GM21381 (cell line): ENCODE data around the gene SORCS1.

Experiments used
- ATAC-seq: cut with Tn5 transposase; IDR thresholded peaks from one replicate; pipeline ENCODE4 v1.9.1; 2021; ENCODE audit warnings: mild to moderate bottlenecking, moderate library complexity; ENCODE audit not compliant: unreplicated experiment

The SORCS1 gene

GRCh38 chr10:106997721-106998120 lies 166.8 kb downstream of the SORCS1 start:
- no peak for ATAC-seq

GRCh38 chr10:106996510-106996909 lies 168.0 kb downstream of the SORCS1 start:
- no peak for ATAC-seq

- no peak for ATAC-seq
Measured at GRCh38 chr10:106992055-106992454, 172.5 kb downstream of the SORCS1 start.

- ATAC-seq, result no peak
Measured at GRCh38 chr10:106991091-106991490, 173.4 kb downstream of the SORCS1 start.

GRCh38 chr10:106987362-106987761 lies 177.1 kb downstream of the SORCS1 start:
- no peak for ATAC-seq

GRCh38 chr10:106982268-106982667 lies 182.2 kb downstream of the SORCS1 start:
- ATAC-seq, result no peak

GRCh38 chr10:106981452-106982075 lies 182.9 kb downstream of the SORCS1 start:
- no peak for ATAC-seq

GRCh38 chr10:106980495-106981451 lies 183.7 kb downstream of the SORCS1 start:
- peak; percentile 93 for ATAC-seq

GRCh38 chr10:106978756-106979155 lies 185.8 kb downstream of the SORCS1 start:
- ATAC-seq, result no peak

- ATAC-seq, result no peak
Measured at GRCh38 chr10:106973716-106974115, 190.8 kb downstream of the SORCS1 start.

- no peak for ATAC-seq
Measured at GRCh38 chr10:106973288-106973687, 191.2 kb downstream of the SORCS1 start.

GRCh38 chr10:106972381-106972780 lies 192.1 kb downstream of the SORCS1 start:
- ATAC-seq, result no peak

GRCh38 chr10:106971411-106971831 lies 193.1 kb downstream of the SORCS1 start:
- no peak for ATAC-seq

- ATAC-seq, result no peak
Measured at GRCh38 chr10:106967452-106967851, 197.1 kb downstream of the SORCS1 start.

GRCh38 chr10:106960812-106961211 lies 203.7 kb downstream of the SORCS1 start:
- no peak for ATAC-seq

- peak; percentile 45 for ATAC-seq
Measured at GRCh38 chr10:106959521-106959920, 205.0 kb downstream of the SORCS1 start.

- ATAC-seq, result no peak
Measured at GRCh38 chr10:106958589-106959361, 205.7 kb downstream of the SORCS1 start.

- ATAC-seq, result no peak
Measured at GRCh38 chr10:106957823-106958588, 206.5 kb downstream of the SORCS1 start.

- ATAC-seq, result no peak
Measured at GRCh38 chr10:106956216-106956915, 208.1 kb downstream of the SORCS1 start.

- no peak for ATAC-seq
Measured at GRCh38 chr10:106955133-106955532, 209.4 kb downstream of the SORCS1 start.
